GM21381 (cell line): ENCODE data around the gene EVI5.
A peak's percentile ranks its signal among the peaks of the same experiment; 100 is the strongest.
"Not testable (repeated sequence)": the region's sequence is repeated elsewhere in the genome, so short reads cannot be mapped to it uniquely, and the experiment has no call there.

Source experiments
- ATAC-seq: cut with Tn5 transposase; IDR thresholded peaks from one replicate; pipeline ENCODE4 v1.9.1; 2021; ENCODE audit warnings: mild to moderate bottlenecking, moderate library complexity; ENCODE audit not compliant: unreplicated experiment

Gene EVI5

DNA sequence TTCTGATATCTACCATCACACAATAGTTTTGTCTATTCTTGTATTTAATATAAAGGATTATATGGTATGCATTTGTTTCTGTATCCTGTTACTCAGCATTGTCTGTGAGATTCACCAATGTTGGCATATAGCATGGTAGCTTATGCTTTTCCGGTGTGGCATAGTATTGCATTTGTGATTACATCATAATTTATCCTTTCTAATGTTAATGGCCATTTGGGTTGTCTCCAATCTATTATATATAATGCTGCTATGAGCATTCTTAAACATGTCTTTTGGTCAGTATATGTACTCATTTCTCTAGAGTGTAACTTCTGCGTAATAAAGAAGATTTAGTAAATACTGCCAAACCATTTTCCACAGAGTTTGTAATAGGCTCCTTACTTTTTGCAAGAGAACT, 257.2 kb downstream of the EVI5 start:
- ATAC-seq: no peak

DNA sequence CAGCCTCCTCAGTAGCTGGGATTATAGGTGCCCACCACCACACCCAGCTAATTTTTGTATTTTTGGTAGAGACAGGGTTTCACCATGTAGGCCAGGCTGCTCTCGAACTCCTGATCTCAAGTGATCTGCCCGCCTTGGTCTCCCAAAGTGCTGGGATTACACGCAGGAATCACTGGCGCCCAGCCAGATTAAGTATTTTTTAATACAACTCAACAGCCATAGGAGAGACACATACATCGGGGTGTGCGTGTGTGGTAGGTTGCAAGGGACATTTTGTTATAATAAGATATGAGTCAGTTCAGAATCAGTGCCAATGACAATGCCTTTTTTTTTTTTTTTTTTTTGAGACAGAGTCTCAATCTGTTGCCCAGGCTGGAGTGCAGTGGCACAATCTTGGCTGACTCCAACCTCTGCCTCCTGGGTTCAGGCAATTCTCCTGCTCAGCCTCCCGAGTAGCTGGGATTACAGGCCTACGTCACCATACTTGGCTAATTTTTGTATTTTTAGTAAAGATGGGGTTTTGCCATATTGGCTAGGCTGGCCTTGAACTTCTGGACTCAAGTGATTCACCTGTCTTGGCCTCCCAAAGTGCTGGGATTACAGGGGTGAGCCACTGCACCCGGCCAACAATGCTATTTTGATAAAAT, 259.8 kb downstream of the EVI5 start:
- not testable (repeated sequence) for ATAC-seq

DNA sequence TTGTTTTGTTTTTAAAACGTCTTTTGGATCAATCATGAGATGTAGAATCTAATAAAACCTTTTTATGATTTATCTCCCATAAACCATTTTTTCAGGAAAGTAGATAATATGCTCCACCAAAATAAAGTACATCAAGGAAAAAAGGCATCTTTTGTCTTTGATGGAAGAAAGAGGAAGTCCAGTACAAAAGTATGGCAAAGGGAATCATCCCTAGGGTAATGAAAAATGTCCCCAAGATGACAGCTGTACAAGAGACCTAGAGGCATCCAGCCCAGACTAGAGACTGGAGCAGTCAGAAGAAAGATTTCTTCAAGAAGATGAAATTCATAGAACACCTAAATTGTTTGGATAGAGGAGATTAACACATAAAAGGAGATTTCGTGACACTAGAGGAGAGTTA, 265.9 kb downstream of the EVI5 start:
- no peak for ATAC-seq

DNA sequence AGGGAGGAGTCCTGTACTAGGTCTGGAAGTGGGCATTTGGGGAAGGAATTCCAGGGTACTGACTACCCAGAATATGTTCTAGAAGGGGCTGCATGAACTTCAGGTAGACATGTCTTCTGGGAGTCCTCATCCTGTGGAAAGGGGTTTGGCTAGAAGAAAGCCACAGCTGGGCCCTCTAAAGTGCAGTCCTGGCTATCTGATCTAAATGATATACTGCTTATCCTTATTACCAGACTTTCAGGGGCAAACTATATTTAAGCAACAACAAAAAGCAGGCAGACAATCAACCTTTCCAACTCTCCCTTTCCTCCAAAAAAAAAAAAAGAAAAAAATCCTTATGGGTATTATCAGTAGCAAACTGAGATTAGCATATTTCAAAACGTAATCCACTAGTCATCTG, 268.3 kb downstream of the EVI5 start:
- no peak for ATAC-seq

DNA sequence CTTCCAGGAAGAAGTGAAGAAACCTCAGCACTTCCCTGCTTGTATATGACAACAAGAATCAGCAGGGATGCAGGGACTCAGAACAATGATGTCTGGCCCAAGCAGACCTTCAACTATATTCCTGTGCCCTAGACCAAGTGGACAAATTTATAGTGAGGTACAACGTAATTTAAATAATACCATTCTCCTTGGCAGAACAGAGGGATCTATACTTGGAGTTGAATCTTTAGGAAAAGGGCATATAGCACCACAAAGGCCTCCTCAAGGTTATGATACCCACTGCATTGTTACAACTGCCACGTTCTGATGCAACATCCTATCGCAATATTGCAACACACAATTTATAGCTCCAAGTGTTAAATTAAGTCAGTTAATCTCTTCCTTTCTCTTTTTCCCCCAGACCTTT, 269.1 kb downstream of the EVI5 start:
- ATAC-seq: no peak

DNA sequence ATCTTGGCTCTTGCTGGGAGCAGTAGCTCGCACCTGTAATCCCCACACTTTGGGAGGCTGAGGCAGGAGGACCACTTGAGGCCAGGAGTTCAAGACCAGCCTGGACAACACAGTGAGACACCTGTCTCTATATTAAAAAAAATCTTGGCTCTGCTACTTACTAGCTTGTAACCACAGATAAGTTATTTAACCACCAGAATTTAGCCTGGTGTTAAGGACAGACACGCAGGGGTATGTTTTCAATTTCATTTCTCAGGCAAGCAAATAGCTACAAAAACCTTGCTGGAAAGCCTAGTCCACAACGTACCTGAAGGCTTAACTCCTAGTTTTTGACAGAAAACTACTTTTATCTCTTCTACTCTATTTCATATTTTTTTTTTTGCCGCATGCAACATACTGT, 273.4 kb downstream of the EVI5 start:
- peak; percentile 78 for ATAC-seq

DNA sequence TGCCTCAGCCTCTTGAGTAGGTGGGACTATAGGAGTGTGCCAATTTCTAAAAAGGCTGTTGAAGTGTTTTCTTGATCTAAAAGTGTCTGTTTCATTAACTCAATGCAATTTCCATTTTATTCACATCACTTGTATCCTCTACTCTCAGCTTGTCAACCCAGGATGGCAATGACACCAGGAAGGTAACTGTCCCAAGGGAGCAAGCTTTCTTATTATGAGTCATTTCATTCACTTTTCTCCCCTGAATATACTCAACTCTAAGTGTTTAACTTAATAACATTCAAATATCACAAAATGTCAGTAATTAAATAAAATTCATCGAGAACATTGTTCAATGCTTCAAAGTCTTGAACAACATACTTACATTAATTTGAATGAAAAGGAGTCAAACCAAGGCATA, 275.3 kb downstream of the EVI5 start:
- ATAC-seq: no peak

DNA sequence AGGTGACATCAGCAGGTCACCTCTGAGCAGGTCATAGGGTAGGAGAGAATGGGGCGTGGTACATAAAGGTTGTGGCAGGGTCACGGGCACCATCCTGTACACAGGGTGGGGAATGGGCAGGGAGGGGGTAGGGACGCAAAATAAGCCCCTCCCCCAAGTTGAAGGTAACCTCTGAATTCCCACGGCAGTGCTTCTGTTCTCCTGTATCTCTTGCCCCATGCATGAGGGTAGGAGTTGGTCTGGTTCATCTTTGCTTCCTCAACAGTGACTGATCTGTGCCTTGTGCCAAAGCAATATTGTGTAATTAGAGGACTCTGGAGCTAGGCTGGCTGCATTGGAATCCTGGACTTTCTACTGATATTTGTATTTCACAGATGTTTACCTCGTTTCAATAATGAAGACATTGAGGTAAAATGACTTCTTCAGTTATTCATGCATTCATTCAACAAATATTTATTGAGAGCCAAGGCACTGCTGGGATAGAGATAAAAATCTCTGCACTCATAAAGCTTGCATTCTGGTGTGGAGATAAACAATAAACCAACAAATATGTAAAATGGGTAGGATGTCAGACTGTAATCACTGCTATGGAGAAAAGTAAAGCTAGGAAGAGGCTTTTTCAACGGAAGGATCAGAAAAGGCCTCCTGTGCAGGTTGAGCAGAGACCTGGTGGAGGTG, 279.8 kb downstream of the EVI5 start:
- no peak for ATAC-seq

DNA sequence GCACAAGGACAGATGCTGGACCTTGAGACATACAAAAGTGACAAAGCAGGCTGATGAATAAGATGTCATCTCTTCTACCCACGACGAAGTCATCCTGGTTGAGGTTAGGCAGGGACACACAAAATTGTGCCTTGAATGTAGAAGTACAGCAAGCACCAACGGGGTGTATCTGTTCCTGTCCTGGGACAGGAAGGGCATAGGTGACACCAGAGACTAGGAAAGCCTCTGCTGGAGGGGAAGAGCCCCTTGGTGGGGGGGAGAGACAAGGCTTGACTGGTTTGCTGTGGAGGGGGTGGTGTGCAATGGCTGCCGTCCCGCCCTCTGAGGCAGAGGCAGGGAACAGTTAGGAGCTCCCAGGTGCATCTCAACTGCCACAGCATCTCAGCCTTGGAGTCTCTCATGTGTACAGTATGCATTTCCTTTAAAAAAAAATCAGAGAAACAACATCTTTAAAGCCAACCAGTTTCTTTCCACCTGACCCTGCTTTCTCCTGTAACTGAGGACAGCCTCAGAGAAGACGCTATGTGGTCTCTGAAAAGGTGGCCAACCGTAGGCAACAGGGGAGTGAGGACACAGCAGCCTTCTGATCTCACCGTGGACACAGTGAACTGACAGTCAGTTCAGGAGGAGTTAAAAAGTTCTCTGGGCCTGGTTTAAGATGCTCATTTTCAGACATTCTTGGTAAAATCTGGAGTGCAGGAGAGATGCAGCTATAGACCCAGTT, 280.5 kb downstream of the EVI5 start:
- ATAC-seq: no peak

DNA sequence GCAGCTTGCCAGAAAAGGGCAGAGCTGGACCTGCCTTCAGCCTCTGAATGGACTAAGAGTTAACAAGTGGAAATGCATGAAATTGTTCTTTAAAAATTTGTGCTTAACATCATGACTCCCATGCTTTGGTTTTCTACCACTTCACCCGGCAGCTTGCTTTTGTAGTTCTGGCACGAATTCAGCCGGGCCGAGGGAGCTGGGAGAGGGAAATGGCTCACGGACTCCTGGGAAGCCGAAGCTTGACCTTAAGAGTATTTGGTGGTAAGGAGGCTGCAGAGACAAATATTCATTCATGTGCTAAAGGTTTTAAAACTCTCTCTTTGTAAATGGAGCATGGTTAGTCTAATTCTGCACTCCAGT, 281.0 kb downstream of the EVI5 start:
- ATAC-seq: no peak

DNA sequence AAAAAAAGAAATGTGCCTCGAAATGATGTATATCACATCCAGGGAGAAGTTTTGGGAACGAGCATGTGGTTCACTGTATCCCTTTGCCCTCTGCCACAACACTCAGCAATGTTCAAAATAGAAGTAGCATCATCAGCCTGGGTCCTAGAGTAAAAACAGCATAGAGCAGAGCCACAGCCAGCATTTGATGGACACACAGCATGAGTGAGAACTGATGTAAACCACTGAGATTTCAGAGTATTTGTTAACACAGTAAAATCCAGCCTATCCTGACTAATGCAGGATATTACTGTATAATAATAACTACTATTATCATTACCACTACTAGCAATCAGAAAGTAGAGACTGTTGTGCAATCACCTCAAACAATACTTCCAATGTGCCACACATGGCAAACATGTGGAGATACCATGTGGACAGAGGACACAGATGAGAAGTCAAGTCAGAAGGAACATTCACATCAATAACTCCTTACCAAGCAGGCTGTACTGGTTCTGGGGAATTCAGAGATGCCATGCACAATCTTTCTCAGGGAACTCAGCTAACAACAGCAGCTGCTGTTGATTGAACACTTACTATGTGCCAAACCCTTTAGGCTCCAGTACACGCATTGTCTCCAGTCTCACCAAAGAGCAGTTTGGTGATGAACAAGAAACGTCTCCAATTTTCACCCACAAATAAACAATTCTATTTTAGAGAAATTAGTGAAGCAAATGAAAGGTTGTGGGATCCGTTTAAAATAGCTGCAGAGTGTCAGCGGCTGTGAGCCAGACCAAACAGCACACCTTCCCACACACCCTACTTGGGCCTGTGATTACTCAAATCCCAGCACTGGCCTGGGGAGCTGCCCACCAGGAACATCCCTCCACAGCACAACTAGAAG, 281.6 kb downstream of the EVI5 start:
- ATAC-seq: no peak

DNA sequence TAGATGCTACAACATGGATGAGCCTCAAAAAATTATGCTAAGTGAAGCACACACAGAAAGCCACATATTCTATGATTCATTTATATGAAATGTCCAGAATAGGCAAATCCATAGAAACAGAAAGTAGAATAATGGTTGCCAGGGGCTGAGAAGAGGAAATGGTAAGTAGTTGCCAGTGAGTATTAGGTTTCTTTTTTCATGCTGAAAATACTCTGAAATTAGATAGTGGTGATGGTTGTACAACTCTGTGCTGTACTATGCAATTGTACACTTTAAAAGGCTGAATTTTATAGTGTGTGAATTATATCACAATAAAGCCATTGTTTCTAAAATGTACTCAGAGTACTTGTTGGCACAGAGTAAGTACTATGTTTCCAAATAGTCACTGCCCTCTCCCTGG, 282.7 kb downstream of the EVI5 start:
- peak; percentile 61 for ATAC-seq

DNA sequence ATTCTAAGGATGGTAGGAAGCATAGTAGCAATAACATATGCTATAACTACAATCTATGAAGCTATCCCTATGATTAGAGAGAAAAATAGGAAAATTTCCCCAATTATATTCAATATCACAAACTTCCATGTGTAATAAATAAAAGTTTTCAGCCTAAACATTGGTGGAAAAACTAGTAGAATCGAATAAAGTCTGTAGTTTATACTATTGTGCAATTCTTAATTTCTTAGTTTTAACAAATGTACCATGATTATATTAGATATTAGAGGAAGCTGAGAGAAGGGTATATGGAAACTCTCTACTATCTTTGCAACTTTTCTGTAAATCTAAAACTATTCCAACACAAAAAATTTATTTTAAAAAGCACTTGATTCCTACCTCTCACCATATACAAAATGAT, 284.4 kb downstream of the EVI5 start:
- no peak for ATAC-seq

DNA sequence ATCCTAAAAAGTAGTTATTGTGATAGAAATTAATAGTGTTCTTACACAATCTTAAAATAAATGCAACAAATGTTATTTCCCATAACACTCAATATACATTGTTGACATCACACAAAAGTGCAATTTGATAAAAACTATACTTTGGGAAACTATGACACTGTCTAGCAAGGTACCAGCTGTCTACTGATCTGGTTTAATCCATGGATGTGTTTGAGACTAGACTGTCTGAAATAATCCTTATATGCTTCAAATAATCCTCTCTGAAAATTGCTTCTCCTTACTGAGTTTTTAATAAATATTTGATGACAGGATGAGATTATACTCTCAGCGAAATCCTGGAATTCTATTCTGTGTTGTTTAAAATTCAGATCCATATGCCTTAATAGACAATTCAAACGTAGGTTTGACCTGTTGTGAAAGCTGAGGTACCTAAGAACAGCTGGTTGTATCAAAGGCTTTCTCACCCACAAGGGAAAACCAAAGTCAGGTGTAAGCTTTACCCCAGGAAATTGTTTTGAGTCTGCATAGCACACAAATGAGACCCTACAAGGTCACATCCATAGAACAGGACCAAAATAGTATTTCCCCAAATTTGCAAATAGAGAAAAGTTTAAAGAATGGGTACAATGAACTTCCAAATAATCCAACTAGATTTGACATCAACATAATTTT, 289.4 kb downstream of the EVI5 start:
- ATAC-seq: no peak

DNA sequence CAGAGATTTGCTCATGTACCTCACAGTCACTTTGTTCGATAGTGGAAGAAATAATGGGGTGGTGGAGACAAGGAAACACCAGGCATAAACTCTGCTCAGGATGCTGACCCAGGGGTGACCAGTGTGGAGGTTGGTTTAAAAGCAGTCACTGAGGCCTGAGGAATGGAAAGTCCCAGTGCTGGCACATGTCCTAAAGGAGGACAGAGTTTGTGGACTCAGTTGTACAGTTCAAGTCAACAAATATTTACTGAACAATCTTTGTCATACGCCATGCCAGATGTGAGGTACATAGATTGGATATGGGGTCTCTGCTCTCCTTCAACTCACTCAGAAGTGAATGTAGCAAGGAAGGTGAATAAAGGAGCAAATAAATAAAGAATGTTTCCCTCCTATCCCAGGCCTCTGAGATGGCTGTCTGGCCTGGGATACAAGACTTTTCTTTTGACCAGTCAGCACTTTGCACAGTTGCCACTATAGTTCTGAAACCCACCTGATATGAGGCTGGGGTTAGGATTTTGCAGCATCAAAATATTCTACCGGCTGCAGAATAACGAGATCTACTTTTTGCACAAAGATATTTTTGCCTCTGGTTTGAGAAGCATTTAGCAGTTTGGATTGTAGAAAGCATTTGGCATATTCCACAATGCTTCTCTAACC, 290.3 kb downstream of the EVI5 start:
- no peak for ATAC-seq

DNA sequence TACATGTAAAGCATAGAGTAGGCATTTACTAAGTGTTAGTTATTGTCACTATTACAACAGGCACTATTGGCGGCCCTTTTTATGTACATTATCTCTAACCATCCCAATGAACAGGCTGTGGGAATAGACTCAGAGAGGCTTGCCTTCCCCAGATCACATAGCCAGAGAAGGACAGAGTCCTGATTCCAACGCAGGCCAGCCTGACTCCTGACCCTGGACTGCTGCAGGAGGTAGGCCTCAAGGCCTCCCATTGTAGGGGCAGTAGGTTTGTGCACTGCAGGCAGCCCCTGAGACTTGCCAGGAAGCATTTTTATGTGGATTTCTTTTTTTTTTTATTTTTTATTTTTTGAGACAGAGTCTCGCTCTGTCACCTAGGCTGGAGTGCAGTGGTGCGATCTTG, 291.8 kb downstream of the EVI5 start:
- no peak for ATAC-seq

DNA sequence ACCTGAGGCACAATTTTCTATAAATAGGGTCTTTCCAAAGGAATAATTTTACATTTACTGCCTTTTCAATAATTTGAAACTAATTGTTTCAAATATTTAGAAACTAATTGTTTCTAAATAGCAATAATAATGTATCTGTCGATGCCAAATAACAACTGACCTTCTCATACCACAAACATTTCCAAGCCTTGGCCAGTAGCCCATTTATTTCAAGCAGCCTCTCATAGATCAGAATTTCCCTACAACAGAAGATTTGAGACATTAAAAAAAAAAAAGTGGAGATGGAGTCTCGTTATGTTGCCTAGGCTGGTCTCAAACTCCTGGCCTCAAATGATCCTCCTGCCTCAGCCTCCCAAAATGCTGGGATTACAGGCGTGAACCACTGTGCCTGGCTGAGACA, 296.1 kb downstream of the EVI5 start:
- ATAC-seq: no peak

DNA sequence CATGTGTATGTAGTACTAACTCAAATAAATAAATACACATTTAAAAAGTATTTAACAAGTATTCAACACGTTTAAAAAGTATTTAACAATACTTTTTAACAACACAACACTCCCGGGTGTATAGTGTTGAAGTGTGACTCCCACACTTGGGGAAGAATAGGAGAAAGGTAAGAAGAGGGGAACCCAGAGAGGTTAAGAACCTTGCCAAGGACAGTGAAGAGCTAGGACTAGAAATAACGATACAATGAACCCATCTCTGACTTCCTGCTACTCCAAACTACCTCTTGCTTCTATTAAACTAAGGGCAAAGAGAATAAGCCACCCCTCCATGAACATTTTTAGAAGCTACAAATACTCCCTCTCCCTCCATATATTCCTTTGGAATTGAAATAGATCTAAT, 296.5 kb downstream of the EVI5 start:
- no peak for ATAC-seq

DNA sequence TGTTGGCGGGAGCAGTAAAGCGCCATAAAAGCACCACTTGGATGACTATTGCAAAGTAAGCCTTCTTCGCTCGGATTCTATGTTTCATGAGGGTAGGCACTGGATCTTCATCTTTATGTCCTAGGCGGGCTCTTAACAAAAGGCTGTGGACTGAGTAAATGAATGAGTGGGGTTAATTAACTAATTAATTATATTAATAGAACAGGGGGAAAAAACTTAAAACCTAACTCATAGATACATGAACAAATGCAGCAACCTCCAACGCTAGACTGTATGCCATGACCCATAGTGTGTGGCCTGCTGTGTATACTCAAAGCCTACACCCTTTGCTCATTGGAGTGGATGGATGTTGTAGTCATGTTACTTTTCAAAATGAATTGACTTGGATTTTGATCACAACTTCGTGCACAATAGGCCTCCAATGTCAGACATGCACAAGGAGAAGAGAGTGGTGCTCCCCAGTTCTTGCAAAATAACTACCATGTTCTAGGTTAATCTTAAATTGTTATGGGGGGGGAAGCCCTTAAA, 297.8 kb downstream of the EVI5 start:
- ATAC-seq: no peak
